ENCODE data around the gene IFNL4. TPM values are rescaled to one million over a fixed set of nuclear protein-coding genes. Genes with fewer than 3 reads are reported as not detected.

The IFNL4 gene
- total RNA-seq, 1 donor from 2014 or later = not detected

DNA sequence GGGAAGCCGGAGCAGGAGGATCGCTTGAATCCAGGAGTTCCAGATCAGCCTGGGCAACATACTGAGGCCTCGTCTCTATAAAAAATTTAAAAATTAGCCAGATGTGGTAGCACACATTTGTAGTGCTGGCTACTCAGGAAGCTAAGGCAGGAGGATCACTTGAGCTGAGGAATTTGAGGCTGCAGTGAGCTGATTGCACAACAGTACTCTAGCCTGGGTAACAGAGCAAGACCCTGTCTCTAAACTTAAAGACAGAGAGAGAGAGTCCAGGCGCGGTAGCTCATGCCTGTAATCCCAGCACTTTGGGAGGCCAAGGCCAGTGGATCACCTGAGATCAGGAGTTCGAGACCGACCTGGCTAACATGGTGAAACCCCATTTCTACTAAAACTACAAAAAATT lies 8.2 kb downstream of the IFNL4 start:
- no peak for TF ChIP-seq CTCF (conservative IDR thresholded peaks at IDR 0.05; ENCODE audit: low read depth, low read length)
- no peak overlapping the region for H3K4me3 ChIP-seq (ENCODE audit: low read depth, low read length)
- no peak for DNase-seq (ENCODE audit: low read depth)

- no peak for DNase-seq (ENCODE audit: low read depth)
- TF ChIP-seq CTCF (conservative IDR thresholded peaks at IDR 0.05; ENCODE audit: low read depth, low read length) = no peak
- H3K4me3 ChIP-seq (ENCODE audit: low read depth, low read length) = no peak overlapping the region
Measured at GRCh38 chr19:39238944-39239343, 9.7 kb downstream of the IFNL4 start.

DNA sequence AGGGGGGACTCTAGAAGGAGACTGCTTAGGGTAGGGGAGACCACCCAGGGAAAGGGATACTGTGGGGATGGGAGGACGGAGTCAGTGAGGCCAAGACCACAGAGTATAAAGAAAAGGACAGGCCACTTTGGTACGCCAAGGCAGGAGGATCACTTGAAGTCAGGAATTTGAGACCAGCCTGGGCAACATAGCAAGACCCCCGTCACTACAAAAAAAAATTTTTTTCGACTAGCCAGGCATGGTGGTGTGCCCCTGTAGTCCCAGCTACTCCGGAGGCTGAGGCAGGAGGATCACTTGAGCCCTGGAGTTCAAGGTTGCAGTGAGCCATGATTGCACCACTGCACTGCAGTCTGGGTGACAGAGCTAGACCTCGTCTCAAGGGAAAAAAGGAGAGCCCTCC lies 10.4 kb downstream of the IFNL4 start:
- DNase-seq (ENCODE audit: low read depth) = no peak
- TF ChIP-seq CTCF (conservative IDR thresholded peaks at IDR 0.05; ENCODE audit: low read depth, low read length) = no peak
- no peak overlapping the region for H3K4me3 ChIP-seq (ENCODE audit: low read depth, low read length)

- DNase-seq (ENCODE audit: low read depth) = no peak
- no peak for TF ChIP-seq CTCF (conservative IDR thresholded peaks at IDR 0.05; ENCODE audit: low read depth, low read length)
Measured at GRCh38 chr19:39237200-39238184, 11.2 kb downstream of the IFNL4 start.

DNA sequence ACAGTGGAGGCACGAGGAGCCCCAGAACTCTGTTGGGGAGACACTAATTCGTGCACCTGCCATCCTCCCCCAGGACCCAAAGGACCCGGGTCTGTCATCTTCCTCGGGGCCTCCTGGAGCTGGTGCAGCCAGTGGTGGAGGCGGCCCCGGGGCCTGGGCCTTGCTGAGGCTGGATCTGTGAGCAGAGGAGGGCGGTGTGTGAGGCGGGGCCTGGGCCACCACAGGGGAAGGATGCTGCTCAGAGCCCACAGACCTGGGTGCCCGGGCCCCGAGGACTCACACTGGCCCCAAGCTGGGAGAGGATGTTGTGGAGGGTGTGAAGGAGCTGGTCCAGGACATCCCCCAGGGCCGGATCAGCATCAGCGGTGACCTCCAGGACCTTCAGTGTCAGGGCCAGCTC lies 12.1 kb downstream of the IFNL4 start:
- TF ChIP-seq CTCF (conservative IDR thresholded peaks at IDR 0.05; ENCODE audit: low read depth, low read length) = no peak
- DNase-seq (ENCODE audit: low read depth) = no peak
- no peak overlapping the region for H3K4me3 ChIP-seq (ENCODE audit: low read depth, low read length)

More at GRCh38 chr19:39237200-39238184, 11.2 kb downstream of the IFNL4 start:
- no peak overlapping the region for H3K4me3 ChIP-seq (ENCODE audit: low read depth, low read length)

GRCh38 chr19:39232708-39233107 lies 15.9 kb downstream of the IFNL4 start:
- no peak for DNase-seq (ENCODE audit: low read depth)
- TF ChIP-seq CTCF (conservative IDR thresholded peaks at IDR 0.05; ENCODE audit: low read depth, low read length) = no peak
- no peak overlapping the region for H3K4me3 ChIP-seq (ENCODE audit: low read depth, low read length)

Data from epithelial cell of proximal tubule (primary cell).